KG1 (cell line): Measurements from ENCODE around the gene CUL9.

Experiments
- DNase-seq: peaks from one replicate; lab custom pipeline; 2025; lab: John Stamatoyannopoulos, UW

The CUL9 gene

GRCh38 chr6:43229803-43230620 lies 48.0 kb downstream of the CUL9 start:
- DNase-seq = no peak

- DNase-seq = no peak
These were observed 49.1 kb downstream of the CUL9 start for GRCh38 chr6:43231053-43231452.

GRCh38 chr6:43231735-43232450 lies 49.9 kb downstream of the CUL9 start:
- no peak for DNase-seq

GRCh38 chr6:43235841-43236240 lies 53.8 kb downstream of the CUL9 start:
- no peak for DNase-seq

- no peak for DNase-seq
These were observed 57.1 kb downstream of the CUL9 start for GRCh38 chr6:43239054-43239453.

- DNase-seq = no peak
These were observed 59.0 kb downstream of the CUL9 start for GRCh38 chr6:43240950-43241349.

GRCh38 chr6:43241446-43241845 lies 59.5 kb downstream of the CUL9 start:
- DNase-seq = no peak

GRCh38 chr6:43242908-43243663 lies 61.1 kb downstream of the CUL9 start, which contains the start of gene TTBK1:
Gene TTBK1 (plus strand): TSS chr6:43243481. CDS start chr6:43246661, 3,180 bp downstream.
- DNase-seq = no peak

- no peak for DNase-seq
These were observed 61.8 kb downstream of the CUL9 start for GRCh38 chr6:43243664-43244321.

GRCh38 chr6:43246301-43247113 lies 64.5 kb downstream of the CUL9 start:
- no peak for DNase-seq

- DNase-seq = no peak
These were observed 65.4 kb downstream of the CUL9 start for GRCh38 chr6:43247114-43247999.

- DNase-seq = no peak
These were observed 66.1 kb downstream of the CUL9 start for GRCh38 chr6:43248101-43248500.

- DNase-seq = no peak
These were observed 66.8 kb downstream of the CUL9 start for GRCh38 chr6:43248791-43249190.

GRCh38 chr6:43250992-43251373 lies 69.0 kb downstream of the CUL9 start:
- no peak for DNase-seq

GRCh38 chr6:43253401-43253800 lies 71.4 kb downstream of the CUL9 start:
- DNase-seq = no peak

- DNase-seq = no peak
These were observed 72.3 kb downstream of the CUL9 start for GRCh38 chr6:43254138-43254817.

GRCh38 chr6:43254846-43255245 lies 72.8 kb downstream of the CUL9 start:
- no peak for DNase-seq

GRCh38 chr6:43255408-43256054 lies 73.5 kb downstream of the CUL9 start:
- DNase-seq = no peak
